HG03097 (cell line): Measurements from ENCODE around the gene ERC1.

Source experiments
- ATAC-seq: cut with Tn5 transposase; IDR thresholded peaks from one replicate; pipeline ENCODE4 v1.9.1; 2021; ENCODE audit not compliant: unreplicated experiment, low FRiP score

ERC1 gene

DNA sequence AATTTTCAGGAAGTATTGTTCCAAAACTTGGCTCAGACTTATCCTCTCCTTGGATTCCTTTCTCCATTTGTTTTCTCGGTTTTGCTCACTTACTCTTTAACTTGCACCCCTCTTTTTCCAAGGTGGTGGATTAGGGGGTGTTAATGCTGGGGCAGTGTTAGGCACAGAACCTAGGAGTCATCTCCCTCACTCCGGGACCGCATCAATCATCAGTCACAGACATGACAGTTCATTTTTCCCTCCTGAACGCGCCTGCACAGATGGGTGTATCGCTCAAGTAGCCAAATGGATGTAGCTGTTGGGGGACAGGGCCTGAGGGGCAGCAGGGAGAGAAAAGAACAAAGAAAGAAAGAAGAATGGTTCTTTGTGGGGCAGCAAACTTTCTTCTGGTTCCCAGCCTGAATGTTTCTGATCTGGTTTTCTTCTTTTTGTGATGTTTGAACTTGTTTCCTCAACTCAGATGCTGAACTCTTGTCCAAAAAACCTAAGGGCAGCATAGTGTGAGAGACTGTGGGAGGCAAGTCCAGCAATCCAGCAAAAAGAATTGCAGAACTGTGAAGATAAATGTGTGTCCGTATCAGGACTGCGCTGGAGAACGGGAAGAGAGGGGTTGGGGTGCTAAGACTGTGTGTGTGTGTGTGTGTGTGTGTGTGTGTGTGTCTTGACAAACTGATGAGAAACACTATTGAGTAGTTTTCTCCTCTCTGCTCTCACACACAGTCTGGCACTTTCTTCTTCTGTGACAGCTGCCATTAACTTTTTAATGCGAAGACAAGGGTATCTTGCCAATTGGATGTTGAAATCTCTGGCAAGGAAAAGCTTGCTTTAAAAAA is 472.3 kb downstream of the ERC1 start:
- no peak for ATAC-seq

DNA sequence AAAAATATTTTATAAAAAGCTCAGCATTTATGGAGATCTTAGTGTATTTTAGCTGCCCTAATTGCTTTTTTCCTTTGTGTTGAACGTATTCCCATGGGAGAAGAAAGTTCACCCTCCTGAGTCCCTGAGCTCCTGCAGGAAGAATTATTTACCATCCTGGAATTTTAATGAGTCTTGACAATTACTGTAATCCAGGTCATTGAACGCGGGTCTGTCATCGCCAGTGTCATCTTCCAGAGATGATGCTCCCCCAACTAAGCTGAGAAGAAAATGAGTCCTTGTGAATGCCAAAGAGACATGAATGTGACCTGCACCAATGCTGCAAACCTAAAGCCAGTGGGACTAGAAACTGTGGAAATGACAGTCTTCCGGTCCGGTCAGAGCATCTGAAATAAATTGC is 473.9 kb downstream of the ERC1 start:
- no peak for ATAC-seq

- ATAC-seq = no peak
Measured at GRCh38 chr12:1465990-1466389, 475.0 kb downstream of the ERC1 start.

DNA sequence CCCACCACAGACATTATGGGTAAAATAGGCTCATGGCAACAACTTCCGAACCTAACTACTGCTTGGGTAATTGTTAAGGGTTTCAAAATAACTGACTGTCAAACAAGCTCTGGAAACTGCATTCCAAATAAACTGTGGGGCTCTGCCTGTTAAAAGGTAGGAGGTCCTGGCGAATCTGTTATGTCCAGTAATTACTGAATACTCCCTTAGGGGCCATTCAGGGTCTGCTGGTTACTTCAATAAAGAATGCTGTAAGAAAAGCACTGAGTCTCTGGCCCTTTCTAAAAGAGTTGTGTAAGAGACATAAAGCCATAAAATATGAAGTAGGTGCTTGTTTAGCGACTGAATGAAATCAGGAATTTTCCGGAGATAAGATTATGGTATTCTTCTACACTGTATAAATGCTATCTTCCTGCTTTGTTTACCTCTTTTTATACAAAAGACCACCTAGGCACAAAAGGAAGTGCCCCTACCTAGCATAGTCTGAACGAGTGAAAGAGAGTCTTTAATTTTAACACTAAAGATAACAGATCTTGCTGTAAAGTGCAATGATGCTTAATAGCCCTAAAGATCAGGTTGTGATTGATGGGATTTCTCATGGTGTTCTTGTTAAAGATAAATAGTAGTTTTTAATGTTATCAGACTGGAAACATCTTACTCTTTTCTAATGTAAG is 475.6 kb downstream of the ERC1 start:
- no peak for ATAC-seq

GRCh38 chr12:1467710-1468109 is 476.7 kb downstream of the ERC1 start:
- no peak for ATAC-seq

DNA sequence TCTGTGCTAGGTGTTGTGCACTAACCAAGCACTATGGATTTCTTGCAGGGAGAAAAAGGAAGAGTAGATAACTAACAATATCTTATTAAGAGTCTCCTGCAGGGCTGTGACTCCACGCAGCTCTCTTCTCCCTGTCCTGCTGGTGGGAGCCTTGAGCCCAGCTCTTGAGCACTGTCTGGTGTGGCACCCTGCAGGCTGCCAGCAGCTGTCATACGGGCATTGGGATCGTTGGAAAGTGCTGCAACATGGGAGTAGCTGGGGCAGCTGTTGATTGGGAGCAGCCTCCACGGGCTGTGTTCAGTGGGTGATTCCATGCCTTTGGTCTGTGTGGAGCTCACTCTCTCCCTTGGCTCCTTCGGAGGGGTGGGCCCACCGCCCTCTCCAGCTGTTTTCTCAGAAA is 478.0 kb downstream of the ERC1 start:
- ATAC-seq = no peak

- ATAC-seq = no peak
Measured at GRCh38 chr12:1470051-1470450, 479.0 kb downstream of the ERC1 start.

- ATAC-seq = no peak
Measured at GRCh38 chr12:1471224-1471623, 480.2 kb downstream of the ERC1 start.

- no peak for ATAC-seq
Measured at GRCh38 chr12:1473418-1473817, 482.4 kb downstream of the ERC1 start.

GRCh38 chr12:1474041-1474573 is 483.1 kb downstream of the ERC1 start:
- ATAC-seq = no peak

DNA sequence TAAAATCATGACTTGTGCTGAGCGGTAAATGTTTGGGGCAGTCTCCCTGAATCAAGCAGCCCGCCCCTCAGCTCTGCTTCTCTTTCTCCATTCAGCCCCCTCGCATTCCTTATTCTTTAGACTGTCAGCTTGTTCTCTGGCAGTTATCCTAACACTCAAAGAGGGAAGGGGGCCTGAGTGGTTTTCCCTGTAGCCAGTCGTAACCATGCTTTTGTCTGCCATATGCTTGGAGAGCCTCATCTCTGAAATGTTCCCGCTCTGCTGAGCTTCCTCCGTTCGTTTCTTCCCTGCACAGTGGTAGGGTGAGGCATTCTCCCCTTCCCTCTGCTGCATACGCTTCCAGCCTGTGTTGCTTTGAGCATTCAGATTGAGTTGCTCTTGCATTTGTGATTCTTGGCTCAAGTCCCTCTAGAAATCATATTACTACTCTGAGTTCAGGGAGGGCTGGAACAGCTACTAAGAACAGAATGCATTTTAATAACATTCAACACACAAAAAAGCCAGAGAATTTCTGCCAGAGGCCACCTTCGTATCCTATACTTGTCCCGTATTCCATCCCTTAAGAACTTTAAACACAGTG is 483.6 kb downstream of the ERC1 start:
- ATAC-seq = no peak

DNA sequence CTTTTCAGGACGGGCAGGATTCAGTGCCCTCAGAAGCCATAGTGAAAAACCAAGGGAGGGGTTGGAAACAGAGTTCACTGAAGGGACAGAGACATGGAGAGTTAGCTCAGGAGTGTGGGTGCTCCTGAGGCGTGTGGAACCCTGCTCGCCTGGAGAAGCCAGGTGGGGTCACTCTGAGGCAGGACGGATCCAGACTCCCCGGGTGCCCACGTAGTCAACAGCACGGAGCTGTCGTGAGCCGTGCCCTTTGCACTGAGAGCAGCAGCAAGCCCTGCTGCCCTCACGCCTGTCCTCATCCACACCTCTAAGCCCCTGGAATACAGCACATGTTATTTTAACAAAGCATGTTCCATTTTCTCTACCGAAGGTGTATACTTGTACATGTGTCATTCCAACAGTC is 488.6 kb downstream of the ERC1 start:
- ATAC-seq = no peak

DNA sequence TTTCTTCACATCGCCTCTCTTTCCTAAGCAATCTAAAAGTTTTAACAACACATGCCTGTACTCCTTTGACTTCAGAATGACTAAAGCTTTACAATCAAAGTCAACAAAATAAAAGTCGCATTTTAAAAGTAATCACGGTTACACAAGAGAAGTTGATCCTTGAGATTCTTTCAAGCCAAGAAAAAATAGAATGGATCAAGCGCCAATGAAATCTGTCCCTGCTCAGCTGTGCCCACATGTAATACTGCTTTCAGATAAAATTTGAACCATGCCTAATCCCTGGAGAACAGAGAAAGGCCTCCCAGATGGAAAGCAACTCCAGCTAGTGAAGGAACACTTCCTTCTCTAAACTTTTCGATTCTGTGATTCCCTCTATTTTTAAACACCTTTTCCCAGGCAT is 490.3 kb downstream of the ERC1 start:
- ATAC-seq = no peak

DNA sequence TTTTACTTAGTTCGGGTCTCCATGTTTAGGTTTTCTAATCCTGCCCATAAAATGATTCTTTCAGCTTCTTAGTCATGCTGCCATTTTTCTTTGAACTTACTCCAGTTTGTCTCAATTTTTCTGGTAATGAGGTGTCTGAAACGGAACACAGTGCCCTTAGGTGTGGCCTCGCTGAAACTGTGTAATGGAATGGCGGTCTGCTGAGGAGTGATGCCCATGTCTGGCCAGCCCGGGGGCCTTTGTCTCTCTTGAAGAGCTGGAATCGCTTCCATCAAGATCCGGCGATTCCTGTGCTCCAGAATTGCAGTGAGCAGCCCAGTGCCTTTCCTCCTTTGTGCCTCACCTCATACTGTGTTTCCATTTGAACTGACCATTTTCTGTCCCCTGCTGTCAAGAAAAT is 490.9 kb downstream of the ERC1 start:
- no peak for ATAC-seq

DNA sequence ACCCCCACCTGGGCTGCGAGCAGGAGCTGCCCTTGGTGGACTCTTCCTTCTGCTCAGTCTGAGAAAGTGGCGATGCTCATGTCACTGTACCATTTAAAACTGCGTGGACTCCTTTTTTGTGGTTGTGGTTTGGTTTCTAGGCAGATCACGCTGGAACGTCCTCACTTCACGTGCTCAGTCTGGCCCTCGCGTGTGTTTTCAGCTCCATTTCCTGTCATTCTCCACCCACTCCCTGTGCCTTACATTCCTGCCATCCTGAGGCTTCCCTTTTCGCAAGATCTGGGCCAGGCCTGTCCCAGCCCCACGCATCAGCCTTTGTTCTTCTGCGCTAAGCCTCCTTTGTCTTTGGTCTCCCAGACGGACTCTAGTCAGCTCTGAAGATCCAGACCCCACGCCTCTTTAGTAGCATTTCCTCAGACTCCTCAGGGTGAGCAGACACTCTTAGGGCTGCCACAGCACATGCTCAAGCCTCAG is 497.9 kb downstream of the ERC1 start:
- no peak for ATAC-seq

- ATAC-seq = no peak
Measured at GRCh38 chr12:1491983-1492697, 501.1 kb downstream of the ERC1 start.

GRCh38 chr12:1493781-1494565 is 502.9 kb downstream of the ERC1 start:
- ATAC-seq = no peak

DNA sequence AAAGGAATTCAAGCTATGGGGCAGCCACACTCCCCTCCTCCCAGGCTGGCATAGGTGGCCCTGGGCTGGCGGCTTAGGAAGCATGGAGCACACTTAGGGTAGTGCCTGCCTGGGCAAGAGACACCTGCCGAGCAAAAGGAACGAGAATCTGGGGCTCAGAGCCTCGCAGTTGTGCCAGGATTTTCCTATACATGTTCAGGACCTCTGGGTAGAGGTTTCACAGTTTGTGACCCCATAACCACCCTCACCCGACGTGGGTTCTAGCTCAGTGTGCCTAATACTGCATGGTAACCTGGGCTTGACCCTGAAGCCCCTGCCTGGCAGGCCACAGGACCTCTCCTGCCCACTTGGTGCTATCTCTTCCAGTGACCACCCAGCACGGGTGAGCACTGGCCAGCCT is 503.8 kb downstream of the ERC1 start:
- no peak for ATAC-seq

GRCh38 chr12:1496162-1496900 is 505.3 kb downstream of the ERC1 start:
- no peak for ATAC-seq
